Smooth muscle cell (in vitro differentiated cells): ENCODE measurements around the gene B3GNT9. TPM values are rescaled to one million over a fixed set of nuclear protein-coding genes. Genes with fewer than 3 reads are reported as not detected.

Experiments
- DNase-seq: peaks from one replicate; lab custom pipeline; 2025; ENCODE audit not compliant: unreplicated experiment; lab: John Stamatoyannopoulos, UW
- H2AFZ ChIP-seq: fragments of 200-600 bp; sonication (generic); 2 replicates; pipeline ENCODE4 v1.6.0; 2016; ENCODE audit warnings: antibody characterized with exemption, low read depth, mild to moderate bottlenecking
- H3F3A ChIP-seq: fragments of 200-600 bp; sonication (generic); 2 replicates; pipeline ENCODE4 v1.6.0; 2017; ENCODE audit warnings: antibody characterized with exemption, low read depth
- H3K27ac ChIP-seq: fragments of 200-600 bp; sonication (generic); 2 replicates; pipeline ENCODE4 v1.5.1; 2016; ENCODE audit warnings: low read depth, mild to moderate bottlenecking
- H3K27me3 ChIP-seq: fragments of 200-600 bp; sonication (generic); 2 replicates; pipeline ENCODE4 v1.6.1; 2016; ENCODE audit warnings: low read depth, mild to moderate bottlenecking
- H3K36me3 ChIP-seq: fragments of 200-600 bp; sonication (generic); 2 replicates; pipeline ENCODE4 v1.5.1; 2016; ENCODE audit warnings: low read depth
- H3K4me1 ChIP-seq: fragments of 200-600 bp; sonication (generic); 2 replicates; pipeline ENCODE4 v1.5.1; 2016; ENCODE audit warnings: low read depth
- H3K4me2 ChIP-seq: fragments of 200-600 bp; sonication (generic); 2 replicates; pipeline ENCODE4 v1.6.0; 2016; ENCODE audit warnings: mild to moderate bottlenecking
- H3K4me3 ChIP-seq: fragments of 200-600 bp; sonication (generic); 2 replicates; pipeline ENCODE4 v1.5.1; 2016; ENCODE audit warnings: mild to moderate bottlenecking
- H3K79me2 ChIP-seq: fragments of 200-600 bp; sonication (generic); 2 replicates; pipeline ENCODE4 v1.6.0; 2016; ENCODE audit warnings: low read depth, mild to moderate bottlenecking
- H3K9ac ChIP-seq: fragments of 200-600 bp; sonication (generic); 2 replicates; pipeline ENCODE4 v1.6.0; 2016; ENCODE audit warnings: low read depth
- H3K9me3 ChIP-seq: fragments of 200-600 bp; sonication (generic); replicated peaks from 2 replicates; pipeline ENCODE4 v1.5.1; 2016; ENCODE audit warnings: low read depth
- H4K20me1 ChIP-seq: fragments of 200-600 bp; sonication (generic); 2 replicates; pipeline ENCODE4 v1.6.0; 2016; ENCODE audit warnings: low read depth
- CTCF ChIP-seq: fragments of 200-600 bp; sonication (generic); IDR thresholded peaks from 2 replicates; pipeline ENCODE4 v1.5.1; 2017; ENCODE audit warnings: borderline replicate concordance, mild to moderate bottlenecking, antibody characterized with exemption; ENCODE audit not compliant: insufficient read depth, poor library complexity, severe bottlenecking
- WGBS: methylation state at CpG from one replicate; pipeline ENCODE4 v1.1.7; 2016; ENCODE audit warnings: low lambda C conversion rate; 5-methylcytosine and 5-hydroxymethylcytosine counted together
- polyA plus RNA-seq: library from polyadenylated mRNA; unstranded; fragments of >200 nt; fragmentation: Nextera tagmentation; extraction: Ambion mirVana; gene quantifications from 2 replicates; pipeline ENCODE4 v1.2.1, GENCODE V29; 2016
- total RNA-seq: library from RNA; depleted of rRNA; stranded (reverse); fragments of >200 nt; gene quantifications from 2 replicates; pipeline ENCODE4 v1.2.3, GENCODE V29; 2014

Gene B3GNT9
- total and polyA plus RNA-seq, 2 experiments from 2014 or later: 29.9 to 39.3 TPM

DNA sequence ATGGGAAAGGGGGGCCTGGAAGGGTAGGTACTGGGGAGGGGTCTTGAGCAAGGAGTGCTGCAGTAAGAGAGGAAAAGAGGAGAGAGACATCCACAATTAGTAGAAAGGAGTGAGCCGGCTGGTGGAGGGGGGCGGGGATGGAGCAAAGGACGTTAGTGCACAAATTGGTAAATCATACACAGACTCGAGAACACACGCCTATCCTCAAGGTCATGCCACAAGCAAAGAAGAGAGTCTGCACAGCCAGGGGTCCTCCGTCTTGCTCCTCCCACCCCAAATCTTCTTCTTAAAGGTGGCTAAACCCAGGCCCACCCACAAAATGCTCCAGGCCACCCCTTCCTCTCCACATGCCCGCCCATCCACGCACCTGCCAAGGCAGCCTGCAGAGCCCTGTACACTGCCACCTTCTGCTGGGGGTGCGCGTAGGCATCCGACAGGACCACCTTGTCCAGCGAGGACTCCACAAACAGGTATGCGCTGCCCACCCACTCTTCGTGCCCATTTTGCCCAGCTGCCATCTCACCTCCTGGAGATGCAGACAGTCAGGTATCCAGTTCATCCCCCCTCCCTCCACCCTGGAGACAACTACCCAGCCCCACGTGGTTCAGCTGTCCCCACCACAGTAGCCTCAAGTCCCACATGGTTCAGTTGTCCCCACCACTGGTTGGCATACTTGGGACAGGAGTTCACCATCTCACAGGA lies 5.5 kb upstream of the B3GNT9 start:
- Histone ChIP-seq H3K4me3 (no peak overlapping the region), H3K27me3 (peaks cover 44% of the 10 kb centered on the region), H3K27ac (no peak overlapping the region), H3K79me2 (no peaks in the 10 kb centered on the region), H3K4me1 (peaks cover 6% of the 10 kb centered on the region), H4K20me1 (peaks cover 45% of the 10 kb centered on the region), H3K9me3 (no peaks in the 10 kb centered on the region), H3K9ac (no peak overlapping the region), H3F3A (no peaks in the 10 kb centered on the region), H3K4me2 (no peak overlapping the region), H3K36me3 (no peaks in the 10 kb centered on the region), H2AFZ (no peak overlapping the region)
- 63% methylated on average over 15 of the region's 15 CpGs for WGBS
- no peak for DNase-seq
- TF ChIP-seq CTCF: no peak

DNA sequence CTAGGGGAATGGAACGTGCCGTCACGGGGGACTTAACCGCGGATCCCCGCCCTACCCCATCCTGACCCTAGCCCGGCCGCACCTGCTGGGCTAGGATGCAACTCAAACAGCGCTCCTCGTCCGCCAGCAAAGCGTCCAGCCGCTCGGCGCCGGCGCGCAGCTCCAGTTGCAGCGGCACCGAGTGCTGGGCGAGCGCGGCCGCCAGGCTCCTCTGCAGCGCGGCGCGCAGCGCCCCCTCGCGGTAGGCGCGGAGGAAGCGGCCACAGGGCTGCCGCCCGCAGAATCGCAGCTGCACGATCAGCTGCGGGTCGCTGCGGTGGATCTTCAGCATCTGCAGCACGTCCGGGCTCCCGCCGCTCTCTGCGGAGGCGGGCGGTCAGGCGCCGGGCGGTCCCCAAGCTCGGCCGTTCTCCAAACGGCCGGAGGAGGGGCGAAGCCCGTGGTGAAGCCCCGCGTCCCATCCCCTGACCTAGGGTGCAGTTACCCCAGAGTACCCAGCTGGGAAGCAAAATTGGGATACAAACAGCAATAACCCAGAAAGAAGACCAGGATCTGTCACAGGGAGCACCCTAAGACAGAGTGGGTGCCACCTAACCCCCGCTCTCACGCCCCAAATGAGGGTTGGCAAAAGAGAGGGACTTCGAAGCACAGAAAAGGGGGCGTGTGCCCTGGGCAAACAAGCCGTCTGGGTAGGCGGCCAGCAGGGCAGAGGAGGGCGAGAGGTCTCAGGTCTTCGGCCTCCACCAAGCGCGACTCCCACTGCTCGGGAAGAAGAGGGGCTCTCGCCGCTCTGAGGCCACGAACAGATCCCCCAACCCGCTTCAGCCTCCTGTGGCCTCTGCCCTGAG lies 4.7 kb upstream of the B3GNT9 start:
- peak overlapping the region; percentile 27 for H3K4me3 ChIP-seq
- no peak overlapping the region for H2AFZ ChIP-seq
- TF ChIP-seq CTCF: peak; percentile 95
- no peaks in the 10 kb centered on the region for H3K36me3 ChIP-seq
- H3K79me2 ChIP-seq: no peaks in the 10 kb centered on the region
- peaks cover 42% of the 10 kb centered on the region for H3K27me3 ChIP-seq
- WGBS: 11% methylated on average over 71 of the region's 74 CpGs
- H3K27ac ChIP-seq: no peak overlapping the region
- H3K9me3 ChIP-seq: no peaks in the 10 kb centered on the region
- H3F3A ChIP-seq: no peaks in the 10 kb centered on the region
- H3K4me2 ChIP-seq: peak overlapping the region; percentile 80
- H3K9ac ChIP-seq: no peak overlapping the region
- DNase-seq: peak; percentile 47
- peaks cover 45% of the 10 kb centered on the region for H4K20me1 ChIP-seq
- peaks cover 6% of the 10 kb centered on the region for H3K4me1 ChIP-seq

DNA sequence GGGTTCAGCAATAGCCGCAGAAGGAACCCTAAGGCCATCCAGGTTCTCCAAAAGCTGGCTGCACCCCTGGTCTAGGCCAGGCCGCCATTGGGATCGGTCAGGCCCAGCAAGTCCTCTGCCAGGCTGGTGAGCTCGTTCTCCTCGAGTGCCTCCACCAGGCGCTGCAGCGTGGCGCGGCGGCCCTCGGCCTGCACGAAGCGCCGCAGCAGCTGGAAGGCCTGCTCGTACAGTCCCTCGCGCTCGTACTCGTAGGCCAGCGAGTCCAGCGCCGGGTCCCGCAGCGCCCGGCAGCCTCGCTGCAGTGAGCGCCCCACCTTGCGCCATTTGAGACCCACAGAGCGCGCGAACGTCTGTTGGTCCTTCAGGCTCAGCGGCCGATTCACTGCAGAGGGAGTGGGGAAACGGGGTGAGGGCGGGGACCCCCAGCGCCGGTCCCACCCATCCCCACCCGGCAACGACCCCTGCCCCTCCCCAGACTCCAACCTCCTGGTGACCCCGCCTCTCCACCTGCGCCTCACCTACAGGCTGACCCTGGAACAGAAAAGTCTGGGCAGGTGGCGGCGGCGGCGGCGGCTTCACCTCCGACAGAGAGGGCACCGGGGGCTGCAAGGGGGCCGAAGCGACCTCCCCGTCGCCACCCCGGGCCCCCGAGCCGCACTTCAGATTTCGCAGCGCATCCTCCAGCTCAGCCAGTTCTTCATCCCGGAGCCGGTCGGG lies 3.9 kb upstream of the B3GNT9 start:
- H3K9me3 ChIP-seq: no peaks in the 10 kb centered on the region
- H3K9ac ChIP-seq: no peak overlapping the region
- no peak overlapping the region for H3K27ac ChIP-seq
- WGBS: 34% methylated on average over 34 of the region's 61 CpGs
- H2AFZ ChIP-seq: no peak overlapping the region
- peak overlapping the region; percentile 80 for H3K4me2 ChIP-seq
- H3F3A ChIP-seq: no peaks in the 10 kb centered on the region
- peaks cover 42% of the 10 kb centered on the region for H3K27me3 ChIP-seq
- no peak for TF ChIP-seq CTCF
- H4K20me1 ChIP-seq: peaks cover 49% of the 10 kb centered on the region
- H3K36me3 ChIP-seq: no peaks in the 10 kb centered on the region
- H3K4me3 ChIP-seq: peak overlapping the region; percentile 27
- H3K79me2 ChIP-seq: no peaks in the 10 kb centered on the region
- no peak for DNase-seq
- H3K4me1 ChIP-seq: peaks cover 6% of the 10 kb centered on the region
